ENCODE data around the gene RAB5IF. TPM values are rescaled to one million over a fixed set of nuclear protein-coding genes. Genes with fewer than 3 reads are reported as not detected.

The RAB5IF gene
- total and polyA plus RNA-seq, 10 of the 15 experiments (the other 5 are each of a cell fraction or from before 2014, with no cell fraction given) = 19.4 to 246 (median 92.0) TPM

- ChIA-PET SMC1A (ENCODE audit: uncharacterized antibody, unreplicated experiment) (interaction anchor here (0.6 to 8.2 kb wide), 4 partner anchors 14 to 893 kb away, joined by 3 to 98 read pairs (median 43); partner anchors contain the start of gene RAB5IF), CTCF (interaction anchor here (1.0 to 9.0 kb wide), 6 partner anchors 10 to 293 kb away, joined by 3 to 94 read pairs (median 19); partner anchors contain the start of gene RAB5IF), POLR2A (interaction anchor here (0.6 to 10.1 kb wide), 8 partner anchors 11 to 521 kb away, joined by 3 to 87 read pairs (median 30); partner anchors contain the start of genes RAB5IF and RBL1), RAD21 (ENCODE audit: unreplicated experiment) (interaction anchor here (1.2 to 9.0 kb wide), 6 partner anchors 11 to 36 kb away, joined by 3 to 93 read pairs (median 8); partner anchors contain the start of gene RAB5IF)
- intact Hi-C loops (cut with micrococcal nuclease; ENCODE audit: unreplicated experiment) (loop anchor here (2.0 to 10.0 kb wide), 2 partner anchors 20 to 110 kb away; no protein-coding TSS in a partner anchor), in situ Hi-C loops (cut with MboI) (no loop called here)
- Histone ChIP-seq H4K20me1 (ENCODE audit: control insufficient read depth, insufficient read depth) (peaks cover 8% of the 10 kb centered on the region; the same call in 1 of the 2 replicates), H3K27me3 (replicated peaks in 1 of 2; ENCODE audit: control insufficient read depth in 2 of 2, insufficient read depth in 2 of 2, low read length in 1 of 2) (no peaks in the 10 kb centered on the region), H3K79me2 (ENCODE audit: control insufficient read depth, insufficient read depth, low read length) (peaks cover 54% of the 10 kb centered on the region), H3K9me3 (replicated peaks; ENCODE audit: control insufficient read depth, insufficient read depth, low read length) (no peaks in the 10 kb centered on the region), H2AFZ (ENCODE audit: control insufficient read depth, low read depth, low read length) (peak overlapping the region; percentile 24), H3K4me1 (ENCODE audit: control insufficient read depth, insufficient read depth, low read length) (peaks cover 5% of the 10 kb centered on the region), H3K4me2 (ENCODE audit: control insufficient read depth, insufficient read depth) (peak overlapping the region; percentile 94), H3K36me3 (ENCODE audit: control insufficient read depth in 2 of 2, insufficient read depth in 2 of 2, low read length in 1 of 2) (peaks cover 7 to 10% of the 10 kb centered on the region in 2 experiments; a peak in 3 of 4 replicates), H3K4me3 (peak overlapping the region; percentile 94), H3K27ac (ENCODE audit: control insufficient read depth, insufficient read depth) (peak overlapping the region; percentile 96), H3K9ac (ENCODE audit: control insufficient read depth, insufficient read depth, low read length) (peak overlapping the region; percentile 97)
- peak; percentile 41 for ATAC-seq
- WGBS (ENCODE audit: insufficient coverage, insufficient replicate concordance, low lambda C conversion rate, missing lambda C conversion rate) = under 1% methylated on average over 48 of the region's 69 CpGs
- no TSS peak for BruUV-seq (replicated peaks)
- DNase-seq (ENCODE audit: low read depth, low spot score) = no peak
- FAIRE-seq = no peak
- TF ChIP-seq BCLAF1 (IDR thresholded peaks at IDR 0.05) = no peak
- TF ChIP-seq JUND (IDR thresholded peaks at IDR 0.05; ENCODE audit: low read depth, low read length) = no peak
- peak; percentile 85 for TF ChIP-seq POLR2A (IDR thresholded peaks at IDR 0.05; ENCODE audit: low read depth, low read length)
- peak in 1 of 2 experiments; percentile 23; a peak in 2 of 4 replicates for TF ChIP-seq IKZF2 (IDR thresholded peaks at IDR 0.05)
- TF ChIP-seq CBFB (IDR thresholded peaks at IDR 0.05; ENCODE audit: low read depth) = 0 out of 2 replicates have a peak, but pooled peaks have one; percentile 14
- no peak for TF ChIP-seq SRF (IDR thresholded peaks at IDR 0.05; ENCODE audit: low read depth in 2 of 2, low read length in 2 of 2)
- TF ChIP-seq NRF1 (conservative IDR thresholded peaks at IDR 0.05; ENCODE audit: low read depth, low read length) = no peak
- TF ChIP-seq GATAD2B (conservative IDR thresholded peaks at IDR 0.05; ENCODE audit: low read depth) = no peak; the same call in 1 of the 2 replicates
- no peak for TF ChIP-seq ZNF384 (IDR thresholded peaks at IDR 0.05; ENCODE audit: borderline replicate concordance, low read depth, low read length)
- TF ChIP-seq MYC (IDR thresholded peaks at IDR 0.05; ENCODE audit: insufficient read depth, insufficient read length, insufficient replicate concordance, low read length, severe bottlenecking) = peak; percentile 78
- peak; percentile 44; the same call in 1 of the 2 replicates for TF ChIP-seq BACH1 (IDR thresholded peaks at IDR 0.05; ENCODE audit: borderline replicate concordance)
- TF ChIP-seq CEBPZ (IDR thresholded peaks at IDR 0.05; ENCODE audit: low read depth, low read length) = no peak
- peak; percentile 73; the same call in 1 of the 2 replicates for TF ChIP-seq LARP7 (IDR thresholded peaks at IDR 0.05)
- no peak for TF ChIP-seq SMAD5 (IDR thresholded peaks at IDR 0.05; ENCODE audit: low read depth)
- TF ChIP-seq ASH2L (IDR thresholded peaks at IDR 0.05; ENCODE audit: borderline replicate concordance, low read depth) = no peak
- TF ChIP-seq CREB1 (IDR thresholded peaks at IDR 0.05; ENCODE audit: low read depth) = no peak
- TF ChIP-seq ZNF24 (IDR thresholded peaks at IDR 0.05) = peak; percentile 16; the same call in 1 of the 2 replicates
These were observed 31.0 kb upstream of the RAB5IF start for GRCh38 chr20:36574366-36575135.

Data from GM12878 (cell line).